H9 (cell line): ENCODE results near the gene IMPDH1. TPM values are rescaled to one million over a fixed set of nuclear protein-coding genes. Genes with fewer than 3 reads are reported as not detected.

ENCODE experiments used
- DNase-seq: peaks from one replicate; pipeline ENCODE4 v3.0.0-alpha.2; 2017
- H2AFZ ChIP-seq: one replicate; pipeline ENCODE4 v1.6.1; 2013; ENCODE audit warnings: mild to moderate bottlenecking, low read length, control low read depth, moderate library complexity
- H2AK5ac ChIP-seq: 2 replicates; pipeline ENCODE4 v1.6.1; 2013; ENCODE audit warnings: low read length, control low read depth, mixed read lengths; ENCODE audit not compliant: insufficient read length
- H2BK120ac ChIP-seq: one replicate; pipeline ENCODE4 v1.6.1; 2013; ENCODE audit warnings: low read depth, mild to moderate bottlenecking, low read length, control low read depth, inconsistent platforms; ENCODE audit not compliant: poor library complexity, severe bottlenecking
- H2BK12ac ChIP-seq: 2 replicates; pipeline ENCODE4 v1.6.1; 2013; ENCODE audit warnings: low read length, control low read depth, mixed read lengths, low read depth; ENCODE audit not compliant: insufficient read length
- H2BK15ac ChIP-seq: 2 replicates; pipeline ENCODE4 v1.6.1; 2013; ENCODE audit warnings: low read depth, low read length, control low read depth
- H2BK20ac ChIP-seq: one replicate; pipeline ENCODE4 v1.6.1; 2013; ENCODE audit warnings: low read depth, mild to moderate bottlenecking, low read length, control low read depth, inconsistent platforms; ENCODE audit not compliant: poor library complexity, severe bottlenecking
- H2BK5ac ChIP-seq: 2 replicates; pipeline ENCODE4 v1.6.1; 2013; ENCODE audit warnings: low read length, control low read depth, mixed read lengths; ENCODE audit not compliant: insufficient read length
- H3K14ac ChIP-seq: 2 replicates; pipeline ENCODE4 v1.6.1; 2013; ENCODE audit warnings: low read length, control low read depth; ENCODE audit not compliant: insufficient read depth
- H3K18ac ChIP-seq: 2 replicates; pipeline ENCODE4 v1.6.1; 2013; ENCODE audit warnings: low read depth, mild to moderate bottlenecking, mixed read lengths, low read length, control low read depth; ENCODE audit not compliant: insufficient read length
- H3K23ac ChIP-seq: 2 replicates; pipeline ENCODE4 v1.6.1; 2013; ENCODE audit warnings: low read length, control low read depth, mixed read lengths, low read depth; ENCODE audit not compliant: insufficient read length
- H3K23me2 ChIP-seq: 2 replicates; pipeline ENCODE4 v1.6.1; 2013; ENCODE audit warnings: low read depth, mild to moderate bottlenecking, mixed read lengths, low read length, control low read depth; ENCODE audit not compliant: insufficient read length, poor library complexity, severe bottlenecking
- H3K27ac ChIP-seq: 2 replicates; pipeline ENCODE4 v1.5.1; 2013; ENCODE audit warnings: low read length, control low read depth, mixed read lengths, low read depth; ENCODE audit not compliant: insufficient read length
- H3K27me3 ChIP-seq: 2 replicates; pipeline ENCODE4 v1.6.1; 2013; ENCODE audit warnings: low read length, control low read depth, inconsistent platforms; ENCODE audit not compliant: insufficient read depth
- H3K4ac ChIP-seq: 2 replicates; pipeline ENCODE4 v1.6.1; 2013; ENCODE audit warnings: low read depth, mild to moderate bottlenecking, control low read depth, inconsistent platforms, low read length, moderate library complexity
- H3K4me1 ChIP-seq: 2 replicates; pipeline ENCODE4 v1.6.1; 2013; ENCODE audit warnings: low read length, control low read depth, inconsistent platforms; ENCODE audit not compliant: insufficient read depth
- H3K4me2 ChIP-seq: 2 replicates; pipeline ENCODE4 v1.6.1; 2013; ENCODE audit warnings: low read length, control low read depth, mixed read lengths; ENCODE audit not compliant: insufficient read length, insufficient read depth
- H3K56ac ChIP-seq: 2 replicates; pipeline ENCODE4 v1.6.1; 2013; ENCODE audit warnings: low read depth, mild to moderate bottlenecking, mixed read lengths, low read length, control low read depth; ENCODE audit not compliant: insufficient read length
- H3K79me1 ChIP-seq: 2 replicates; pipeline ENCODE4 v1.6.1; 2013; ENCODE audit warnings: low read depth, mild to moderate bottlenecking, moderate library complexity, low read length, control low read depth, inconsistent platforms; ENCODE audit not compliant: insufficient read depth, poor library complexity, severe bottlenecking
- H3K79me2 ChIP-seq: 2 replicates; pipeline ENCODE4 v1.6.1; 2013; ENCODE audit warnings: low read length, control low read depth, inconsistent platforms; ENCODE audit not compliant: insufficient read depth
- H3K9ac ChIP-seq: 2 replicates; pipeline ENCODE4 v1.6.1; 2013; ENCODE audit warnings: low read length, control low read depth, mixed read lengths; ENCODE audit not compliant: insufficient read length; ENCODE audit errors: extremely low read depth
- H3K9me3 ChIP-seq: one replicate; pipeline ENCODE4 v1.6.1; 2013; ENCODE audit warnings: low read depth, low read length, inconsistent platforms; ENCODE audit not compliant: control insufficient read depth
- H3T11ph ChIP-seq: one replicate; pipeline ENCODE4 v1.6.1; 2013; ENCODE audit warnings: mild to moderate bottlenecking, low read length, control low read depth, inconsistent platforms
- H4K20me1 ChIP-seq: one replicate; pipeline ENCODE4 v1.6.1; 2013; ENCODE audit not compliant: control insufficient read depth, insufficient read length, insufficient read depth
- H4K5ac ChIP-seq: 2 replicates; pipeline ENCODE4 v1.6.1; 2013; ENCODE audit warnings: low read depth, mild to moderate bottlenecking, mixed read lengths, low read length, control low read depth; ENCODE audit not compliant: insufficient read length
- H4K8ac ChIP-seq: replicated peaks from 2 replicates; pipeline ENCODE4 v1.6.1; 2013; ENCODE audit warnings: low read length, control low read depth, mixed read lengths, low read depth; ENCODE audit not compliant: insufficient read length
- H4K91ac ChIP-seq: 2 replicates; pipeline ENCODE4 v1.6.1; 2013; ENCODE audit warnings: low read depth, mild to moderate bottlenecking, moderate library complexity, mixed read lengths, low read length, control low read depth; ENCODE audit not compliant: insufficient read length
- H3K27ac Mint-ChIP-seq, 3 experiments: 2 replicates in 2 of 3; 3 replicates in 1 of 3; pipeline ENCODE4 v1.8.0; 2020 to 2021; ENCODE audit warnings: mixed read lengths in 3 of 3, mild to moderate bottlenecking in 1 of 3, moderate library complexity in 1 of 3
- H3K27me3 Mint-ChIP-seq: 2 replicates; pipeline ENCODE4 v1.8.0; 2021; ENCODE audit warnings: low read depth, mild to moderate bottlenecking, moderate library complexity, mixed read lengths
- H3K36me3 Mint-ChIP-seq, 3 experiments: 2 replicates in 2 of 3; 3 replicates in 1 of 3; pipeline ENCODE4 v1.8.0; 2020 to 2021; ENCODE audit warnings: low read depth in 3 of 3, mixed read lengths in 3 of 3; ENCODE audit not compliant: insufficient read depth in 1 of 3
- H3K4me1 Mint-ChIP-seq, 2 experiments: 2 replicates each; pipeline ENCODE4 v1.8.0; 2020; ENCODE audit warnings: mixed read lengths in 2 of 2
- H3K4me3 Mint-ChIP-seq, 2 experiments: 2 replicates in 1 of 2; 3 replicates in 1 of 2; pipeline ENCODE4 v1.8.0; 2020 to 2021; ENCODE audit warnings: mild to moderate bottlenecking in 2 of 2, mixed read lengths in 2 of 2, moderate library complexity in 1 of 2
- H3K9me3 Mint-ChIP-seq, 2 experiments: 2 replicates in 1 of 2; 3 replicates in 1 of 2; pipeline ENCODE4 v1.8.0; 2020; ENCODE audit warnings: mild to moderate bottlenecking in 2 of 2, mixed read lengths in 2 of 2, moderate library complexity in 1 of 2
- WGBS: extraction: QIAGEN DNeasy Blood & Tissue Kit; methylation state at CpG from one replicate; pipeline ENCODE4 v1.1.7; 2013; ENCODE audit warnings: missing lambda C conversion rate, low lambda C conversion rate, mixed read lengths; ENCODE audit not compliant: insufficient read length; ENCODE audit errors: extremely low coverage; 5-methylcytosine and 5-hydroxymethylcytosine counted together
- total RNA-seq: library from RNA; stranded (reverse); gene quantifications from 2 replicates; pipeline ENCODE4 v1.2.1, GENCODE V29; 2021
- TF ChIP-seq, protein P1 (sequence below): fragments of 200-600 bp; sonication (generic); conservative IDR thresholded peaks from 3 replicates; pipeline ENCODE4 v1.8.0; 2021; ENCODE audit warnings: antibody characterized with exemption, mild to moderate bottlenecking

IMPDH1 gene
- total RNA-seq, 1 experiment from 2014 or later: 35.2 TPM

DNA sequence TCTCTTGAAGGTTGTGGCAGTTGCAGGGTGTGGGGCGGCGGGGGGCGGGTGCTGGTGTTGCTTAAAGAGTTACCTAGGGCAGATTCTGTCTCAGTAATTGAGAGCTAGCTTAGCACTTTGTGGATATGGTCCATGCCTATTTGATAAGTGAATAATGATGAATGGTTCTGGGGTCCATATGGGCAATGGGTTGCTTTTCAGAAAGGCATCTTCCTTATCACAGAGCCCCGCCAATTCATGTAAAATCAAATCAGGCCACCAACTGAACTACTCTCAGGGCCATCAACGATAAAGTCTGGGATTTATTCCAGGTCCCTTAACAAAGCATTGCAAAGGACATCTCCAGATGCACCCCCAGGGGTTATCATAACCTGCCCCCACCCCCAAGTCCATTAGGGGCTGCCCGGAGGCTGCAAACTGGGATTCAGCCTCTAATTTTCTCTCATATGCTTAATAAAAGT is 46.5 kb downstream of the IMPDH1 start:
- H3K18ac ChIP-seq: no peak overlapping the region
- H3K36me3 Mint-ChIP-seq: no peaks in the 10 kb centered on the region; a peak in 2 of 7 replicates
- H3K9ac ChIP-seq: no peak overlapping the region
- no peak overlapping the region for H4K91ac ChIP-seq
- H3K56ac ChIP-seq: no peak overlapping the region
- WGBS: no CpG with 5 or more reads among the region's 6 CpGs
- H2BK120ac ChIP-seq: no peak overlapping the region
- no peak overlapping the region for H2BK20ac ChIP-seq
- H2AFZ ChIP-seq: no peak overlapping the region
- H3K27ac Mint-ChIP-seq: no peak overlapping the region
- H4K20me1 ChIP-seq: no peaks in the 10 kb centered on the region
- H3K9me3 Mint-ChIP-seq: peaks cover 0 to 1% of the 10 kb centered on the region in 2 experiments; a peak in 1 of 5 replicates
- no peak overlapping the region for H2AK5ac ChIP-seq
- H3K27ac ChIP-seq: no peak overlapping the region
- H3K27me3 Mint-ChIP-seq: peaks cover 93% of the 10 kb centered on the region
- H4K5ac ChIP-seq: no peak overlapping the region
- H3K14ac ChIP-seq: no peak overlapping the region
- peaks cover 34% of the 10 kb centered on the region for H3K27me3 ChIP-seq
- no peak for DNase-seq
- TF ChIP-seq, protein P1, sequence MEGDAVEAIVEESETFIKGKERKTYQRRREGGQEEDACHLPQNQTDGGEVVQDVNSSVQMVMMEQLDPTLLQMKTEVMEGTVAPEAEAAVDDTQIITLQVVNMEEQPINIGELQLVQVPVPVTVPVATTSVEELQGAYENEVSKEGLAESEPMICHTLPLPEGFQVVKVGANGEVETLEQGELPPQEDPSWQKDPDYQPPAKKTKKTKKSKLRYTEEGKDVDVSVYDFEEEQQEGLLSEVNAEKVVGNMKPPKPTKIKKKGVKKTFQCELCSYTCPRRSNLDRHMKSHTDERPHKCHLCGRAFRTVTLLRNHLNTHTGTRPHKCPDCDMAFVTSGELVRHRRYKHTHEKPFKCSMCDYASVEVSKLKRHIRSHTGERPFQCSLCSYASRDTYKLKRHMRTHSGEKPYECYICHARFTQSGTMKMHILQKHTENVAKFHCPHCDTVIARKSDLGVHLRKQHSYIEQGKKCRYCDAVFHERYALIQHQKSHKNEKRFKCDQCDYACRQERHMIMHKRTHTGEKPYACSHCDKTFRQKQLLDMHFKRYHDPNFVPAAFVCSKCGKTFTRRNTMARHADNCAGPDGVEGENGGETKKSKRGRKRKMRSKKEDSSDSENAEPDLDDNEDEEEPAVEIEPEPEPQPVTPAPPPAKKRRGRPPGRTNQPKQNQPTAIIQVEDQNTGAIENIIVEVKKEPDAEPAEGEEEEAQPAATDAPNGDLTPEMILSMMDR: no peak
- H3K23me2 ChIP-seq: peaks cover 8% of the 10 kb centered on the region
- no peak overlapping the region for H3K4ac ChIP-seq
- H3K4me1 Mint-ChIP-seq: peaks cover 12 to 16% of the 10 kb centered on the region in 2 experiments
- no peak overlapping the region for H3K4me3 Mint-ChIP-seq
- H3K4me1 ChIP-seq: no peaks in the 10 kb centered on the region
- H2BK15ac ChIP-seq: no peak overlapping the region
- no peaks in the 10 kb centered on the region for H3K9me3 ChIP-seq
- no peak overlapping the region for H4K8ac ChIP-seq
- no peaks in the 10 kb centered on the region for H3K79me1 ChIP-seq
- H2BK5ac ChIP-seq: no peak overlapping the region
- no peak overlapping the region for H2BK12ac ChIP-seq
- no peak overlapping the region for H3K23ac ChIP-seq
- no peaks in the 10 kb centered on the region for H3K79me2 ChIP-seq
- no peak overlapping the region for H3K4me2 ChIP-seq
- no peak overlapping the region for H3T11ph ChIP-seq
